CD14-positive monocyte (primary cell): Measurements from ENCODE around the gene ITPKA. TPM values are rescaled to one million over a fixed set of nuclear protein-coding genes. Genes with fewer than 3 reads are reported as not detected.

Experiments used
- DNase-seq, 3 donors: peaks; one replicate each; pipeline ENCODE4 v3.0.0-alpha.2; 2011 to 2022
- H2AFZ ChIP-seq: 2 replicates; pipeline ENCODE4 v1.6.0; 2012; ENCODE audit warnings: mild to moderate bottlenecking, low read depth, low read length, inconsistent platforms; ENCODE audit not compliant: insufficient read depth, poor library complexity, severe bottlenecking
- H3K27ac ChIP-seq, 2 donors: 1 replicate in 1 of 2; 2 replicates in 1 of 2; pipeline ENCODE4 v1.5.1; 2012 to 2013; ENCODE audit warnings: low read length in 2 of 2, control low read depth in 1 of 2, inconsistent platforms in 1 of 2, low read depth in 1 of 2, mild to moderate bottlenecking in 1 of 2
- H3K27me3 ChIP-seq, 2 donors: one replicate each; pipeline versions ENCODE4 v1.6.0 to v1.6.1; 2011 to 2013; ENCODE audit warnings: low read length in 2 of 2; ENCODE audit not compliant: control insufficient read depth in 2 of 2, insufficient read depth in 2 of 2
- H3K36me3 ChIP-seq, 2 donors: replicated peaks in 1 of 2; 1 replicate in 1 of 2; 2 replicates in 1 of 2; pipeline versions ENCODE4 v1.5.1 to v1.6.1; 2012 to 2013; ENCODE audit warnings: low read length in 2 of 2, control low read depth in 1 of 2, inconsistent platforms in 1 of 2, mild to moderate bottlenecking in 1 of 2; ENCODE audit not compliant: insufficient read depth in 2 of 2, control insufficient read depth in 1 of 2
- H3K4me1 ChIP-seq, 2 donors: 1 replicate in 1 of 2; 2 replicates in 1 of 2; pipeline versions ENCODE4 v1.5.1 to v1.6.1; 2012 to 2013; ENCODE audit warnings: low read length in 2 of 2, control low read depth in 1 of 2, inconsistent platforms in 1 of 2, mild to moderate bottlenecking in 1 of 2, moderate library complexity in 1 of 2; ENCODE audit not compliant: insufficient read depth in 2 of 2, control insufficient read depth in 1 of 2
- H3K4me2 ChIP-seq: replicated peaks from 2 replicates; pipeline ENCODE3; 2012; ENCODE audit warnings: low read length, moderate library complexity, mild to moderate bottlenecking; ENCODE audit not compliant: poor library complexity, severe bottlenecking; ENCODE audit errors: extremely low read depth
- H3K4me3 ChIP-seq, 3 experiments: fragments of 200-600 bp in 1 of 3; sonication (generic) in 1 of 3; replicated peaks in 1 of 3; 1 replicate in 2 of 3; 2 replicates in 1 of 3; pipeline ENCODE4 v1.5.1; 2011 to 2013; ENCODE audit warnings: low read length in 3 of 3, mild to moderate bottlenecking in 3 of 3, control low read depth in 2 of 3, low read depth in 2 of 3, inconsistent platforms in 1 of 3, moderate library complexity in 1 of 3
- H3K79me2 ChIP-seq: 2 replicates; pipeline ENCODE4 v1.6.0; 2012; ENCODE audit warnings: mild to moderate bottlenecking, control low read depth, inconsistent platforms, low read length, moderate library complexity; ENCODE audit not compliant: insufficient read depth
- H3K9ac ChIP-seq: 2 replicates; pipeline ENCODE4 v1.6.0; 2017; ENCODE audit warnings: low read length, mild to moderate bottlenecking; ENCODE audit not compliant: insufficient read depth, poor library complexity, severe bottlenecking
- H3K9me3 ChIP-seq, 2 donors: replicated peaks in 1 of 2; 1 replicate in 1 of 2; 2 replicates in 1 of 2; pipeline versions ENCODE4 v1.5.1 to v1.6.1; 2012 to 2013; ENCODE audit warnings: low read length in 2 of 2, control low read depth in 1 of 2; ENCODE audit not compliant: control insufficient read depth in 1 of 2, insufficient read depth in 1 of 2
- H4K20me1 ChIP-seq: 2 replicates; pipeline ENCODE4 v1.6.0; 2012; ENCODE audit warnings: mild to moderate bottlenecking, low read length, control low read depth, moderate library complexity; ENCODE audit not compliant: insufficient read depth
- H3K27ac Mint-ChIP-seq, 7 donors: one replicate each; pipeline ENCODE4 v1.8.0; 2020; ENCODE audit warnings: mild to moderate bottlenecking in 7 of 7, mixed read lengths in 7 of 7, moderate library complexity in 6 of 7, inconsistent platforms in 2 of 7
- H3K27me3 Mint-ChIP-seq, 3 donors: one replicate each; pipeline ENCODE4 v1.8.0; 2021 to 2022; ENCODE audit warnings: low read depth in 3 of 3, mild to moderate bottlenecking in 3 of 3, mixed read lengths in 3 of 3, moderate library complexity in 3 of 3, inconsistent platforms in 1 of 3
- H3K36me3 Mint-ChIP-seq, 2 donors: one replicate each; pipeline ENCODE4 v1.8.0; 2020; ENCODE audit warnings: mixed read lengths in 2 of 2, inconsistent platforms in 1 of 2, mild to moderate bottlenecking in 1 of 2
- H3K4me1 Mint-ChIP-seq: one replicate; pipeline ENCODE4 v1.8.0; 2020; ENCODE audit warnings: mild to moderate bottlenecking, mixed read lengths
- H3K4me3 Mint-ChIP-seq, 2 donors: one replicate each; pipeline ENCODE4 v1.8.0; 2020; ENCODE audit warnings: mild to moderate bottlenecking in 2 of 2, mixed read lengths in 2 of 2, moderate library complexity in 1 of 2
- H3K9me3 Mint-ChIP-seq, 7 donors: one replicate each; pipeline ENCODE4 v1.8.0; 2020 to 2022; ENCODE audit warnings: mixed read lengths in 7 of 7, mild to moderate bottlenecking in 6 of 7, moderate library complexity in 6 of 7, inconsistent platforms in 2 of 7
- CTCF ChIP-seq: fragments of 200-600 bp; IDR thresholded peaks from one replicate; pipeline ENCODE4 v1.8.0; 2022; ENCODE audit warnings: antibody characterized with exemption, mild to moderate bottlenecking
- WGBS: methylation state at CpG from one replicate; pipeline ENCODE4 v1.1.5; 2013; ENCODE audit warnings: missing lambda C conversion rate; ENCODE audit not compliant: insufficient coverage; 5-methylcytosine and 5-hydroxymethylcytosine counted together
- intact Hi-C, 2 donors: fragments of 100-400 bp; cut with micrococcal nuclease; formaldehyde crosslinking; loops; one replicate each; pipeline versions ENCODE4 v1.15.0 to v1.15.1; 2023
- polyA plus RNA-seq, 3 donors: library from polyadenylated mRNA; depleted of rRNA in 1 of 3; unstranded in 2 of 3; stranded (reverse) in 1 of 3; fragments of 300-500 nt in 2 of 3; fragments of >200 nt in 1 of 3; fragmentation: Illumina TruSeq in 2 of 3; gene quantifications; 1 replicate in 2 of 3; 2 replicates in 1 of 3; pipeline ENCODE4 v1.2.3, GENCODE V29; 2012 to 2021

ITPKA gene
- polyA plus RNA-seq, 3 donors, result 0.31 TPM; not detected in 2

GRCh38 chr15:41521614-41522013 is 27.9 kb downstream of the ITPKA start:
- intact Hi-C loops, result no loop called here
- DNase-seq, result no peak
- no peaks in the 10 kb centered on the region for H3K79me2 ChIP-seq
- no peaks in the 10 kb centered on the region for H3K9me3 Mint-ChIP-seq
- no peaks in the 10 kb centered on the region for H3K4me1 Mint-ChIP-seq
- H3K27ac Mint-ChIP-seq, result peak overlapping the region in 1 of 7 donors; percentile 50
- no peaks in the 10 kb centered on the region for H3K9me3 ChIP-seq
- peaks cover 26 to 65% of the 10 kb centered on the region in 2 donors for H3K36me3 ChIP-seq
- H3K4me3 ChIP-seq, result no peak overlapping the region
- peaks cover 0 to 3% (median 0%) of the 10 kb centered on the region in 3 donors for H3K27me3 Mint-ChIP-seq
- no peaks in the 10 kb centered on the region for H3K27me3 ChIP-seq
- H3K9ac ChIP-seq, result no peak overlapping the region
- H3K36me3 Mint-ChIP-seq, result peaks cover 47 to 54% of the 10 kb centered on the region in 2 donors
- no peak overlapping the region for H3K4me3 Mint-ChIP-seq
- H4K20me1 ChIP-seq, result no peaks in the 10 kb centered on the region
- H3K27ac ChIP-seq, result no peak overlapping the region
- no peak overlapping the region for H3K4me2 ChIP-seq
- H3K4me1 ChIP-seq, result no peaks in the 10 kb centered on the region
- 89% methylated on average over 6 of the region's 9 CpGs for WGBS
- H2AFZ ChIP-seq, result no peak overlapping the region
- no peak for TF ChIP-seq CTCF

GRCh38 chr15:41523097-41523496 is 29.4 kb downstream of the ITPKA start:
- no peaks in the 10 kb centered on the region for H4K20me1 ChIP-seq
- Mint-ChIP-seq H3K9me3 (no peaks in the 10 kb centered on the region), H3K4me1 (no peaks in the 10 kb centered on the region), H3K27ac (peak overlapping the region in 1 of 7 donors; percentile 45), H3K27me3 (peaks cover 0 to 3% (median 0%) of the 10 kb centered on the region in 3 donors), H3K4me3 (no peak overlapping the region), H3K36me3 (peaks cover 45 to 60% of the 10 kb centered on the region in 2 donors)
- H3K27ac ChIP-seq, result no peak overlapping the region
- no peak for TF ChIP-seq CTCF
- DNase-seq, result no peak
- H3K4me2 ChIP-seq, result no peak overlapping the region
- no peaks in the 10 kb centered on the region for H3K79me2 ChIP-seq
- H3K4me3 ChIP-seq, result no peak overlapping the region
- no peaks in the 10 kb centered on the region for H3K4me1 ChIP-seq
- WGBS, result 100% methylated on average over 4 of the region's 5 CpGs
- H3K27me3 ChIP-seq, result no peaks in the 10 kb centered on the region
- intact Hi-C loops, result no loop called here
- no peaks in the 10 kb centered on the region for H3K9me3 ChIP-seq
- H3K9ac ChIP-seq, result no peak overlapping the region
- peaks cover 35 to 67% of the 10 kb centered on the region in 2 donors for H3K36me3 ChIP-seq
- H2AFZ ChIP-seq, result no peak overlapping the region
